HG03095 (cell line): ENCODE results near the gene RUNDC3A.

ENCODE experiments used
- ATAC-seq: cut with Tn5 transposase; IDR thresholded peaks from one replicate; pipeline ENCODE4 v1.9.1; 2021; ENCODE audit warnings: moderate library complexity; ENCODE audit not compliant: unreplicated experiment

Gene RUNDC3A

DNA sequence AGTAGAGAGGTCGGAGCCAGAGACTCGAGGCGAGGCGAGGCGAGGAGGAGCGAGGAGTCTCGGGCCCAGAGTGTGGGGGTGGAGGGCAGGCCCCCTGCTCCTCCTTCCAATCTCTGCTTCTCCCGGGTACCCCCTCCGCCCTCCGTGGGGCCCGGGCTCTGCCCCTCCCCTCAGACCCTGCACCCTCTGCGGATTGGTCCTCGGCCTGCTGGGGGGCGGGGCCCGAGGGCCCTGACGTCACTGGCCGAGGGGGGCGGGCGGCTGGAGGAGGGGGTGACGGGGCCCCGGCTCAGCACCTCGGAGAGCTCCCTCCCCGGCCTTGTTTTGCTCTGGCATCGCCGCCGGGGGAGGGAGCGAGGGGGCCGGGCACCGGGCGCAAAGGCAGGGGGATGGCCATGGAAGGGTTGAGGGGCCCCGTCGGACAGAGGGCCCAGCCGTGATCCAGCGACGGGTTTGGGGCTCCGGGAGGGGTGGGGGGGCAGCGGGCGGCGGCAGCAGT, at the start of gene RUNDC3A:
RUNDC3A (plus strand) TSS at position 282 of the 499 bp plus-strand sequence. CDS start 232 bp downstream, outside the sequence.
- ATAC-seq = no peak

DNA sequence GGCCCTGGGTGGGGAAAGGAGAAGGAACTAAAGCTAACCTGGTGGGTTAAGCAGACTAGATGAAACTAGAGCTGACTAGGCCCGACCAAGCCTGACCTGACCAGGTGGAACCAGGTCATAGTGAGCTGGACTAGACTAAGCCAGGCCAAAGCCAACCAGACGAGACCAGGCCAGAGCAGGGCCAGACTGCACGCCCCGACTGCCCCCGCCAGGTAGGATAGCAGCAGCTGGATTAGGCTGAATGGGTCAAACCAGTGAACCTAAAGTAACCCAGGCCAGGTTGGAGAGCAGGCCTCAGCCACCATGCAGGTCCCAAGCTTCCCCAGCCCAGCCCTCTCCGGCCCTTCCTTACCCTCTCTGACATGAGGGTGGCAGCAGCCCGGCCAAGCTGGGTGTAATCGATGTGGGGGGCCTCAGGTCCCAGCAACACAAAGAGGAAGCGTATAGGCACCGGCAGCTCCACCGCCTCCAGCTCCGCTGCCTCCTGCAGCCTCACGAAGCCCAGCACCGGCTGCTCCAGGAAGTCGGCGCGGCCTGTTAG, 49.5 kb upstream of the RUNDC3A start:
- ATAC-seq = no peak

DNA sequence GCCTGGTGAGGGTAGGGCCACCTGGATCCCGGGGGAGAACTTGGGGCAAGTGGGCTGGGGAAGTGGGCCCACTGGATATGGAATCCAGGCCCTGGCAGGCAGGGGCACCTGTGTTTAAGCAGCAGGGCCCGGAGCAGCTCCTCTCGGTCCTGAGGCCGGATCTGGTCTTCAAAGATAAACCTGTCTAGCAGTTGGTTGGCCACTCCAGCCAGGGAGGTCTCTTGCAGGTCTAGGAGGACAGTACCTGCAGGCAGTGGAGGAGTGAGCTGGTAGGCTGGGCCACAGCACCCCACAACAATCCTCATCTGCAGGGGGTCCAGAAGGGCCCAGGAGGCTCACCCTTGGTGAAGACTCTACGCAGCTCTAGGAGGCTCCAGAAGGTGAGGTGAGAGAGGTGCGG, 48.1 kb upstream of the RUNDC3A start:
- no peak for ATAC-seq

DNA sequence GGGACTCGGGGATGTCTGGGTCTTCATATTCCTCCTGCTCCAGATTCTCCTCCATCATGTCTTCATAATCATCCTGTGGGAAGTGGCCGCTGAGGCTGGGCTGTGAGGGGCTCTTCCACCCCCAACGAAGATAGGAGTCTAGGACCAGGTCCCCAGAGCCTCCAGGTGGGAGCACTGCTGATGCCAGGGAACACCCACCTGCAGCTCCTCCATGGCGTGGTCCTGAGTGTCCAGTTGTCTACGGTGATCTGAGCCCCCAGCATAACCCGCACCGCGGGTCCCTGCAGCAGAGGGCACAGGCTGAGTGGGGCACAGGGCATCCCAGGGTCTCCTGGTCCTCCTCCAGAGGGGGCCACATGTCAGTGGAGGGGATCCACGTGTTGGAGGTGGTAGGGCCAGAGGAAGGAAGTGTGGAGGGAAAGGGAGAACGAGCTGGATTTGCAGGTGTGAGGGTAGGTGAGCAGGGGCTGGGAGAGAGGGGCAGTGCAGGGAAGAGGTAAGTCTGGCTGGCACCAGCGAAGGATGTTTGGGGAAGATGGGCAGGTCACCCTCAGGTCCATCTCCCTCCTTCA, 45.7 kb upstream of the RUNDC3A start:
- ATAC-seq = no peak

DNA sequence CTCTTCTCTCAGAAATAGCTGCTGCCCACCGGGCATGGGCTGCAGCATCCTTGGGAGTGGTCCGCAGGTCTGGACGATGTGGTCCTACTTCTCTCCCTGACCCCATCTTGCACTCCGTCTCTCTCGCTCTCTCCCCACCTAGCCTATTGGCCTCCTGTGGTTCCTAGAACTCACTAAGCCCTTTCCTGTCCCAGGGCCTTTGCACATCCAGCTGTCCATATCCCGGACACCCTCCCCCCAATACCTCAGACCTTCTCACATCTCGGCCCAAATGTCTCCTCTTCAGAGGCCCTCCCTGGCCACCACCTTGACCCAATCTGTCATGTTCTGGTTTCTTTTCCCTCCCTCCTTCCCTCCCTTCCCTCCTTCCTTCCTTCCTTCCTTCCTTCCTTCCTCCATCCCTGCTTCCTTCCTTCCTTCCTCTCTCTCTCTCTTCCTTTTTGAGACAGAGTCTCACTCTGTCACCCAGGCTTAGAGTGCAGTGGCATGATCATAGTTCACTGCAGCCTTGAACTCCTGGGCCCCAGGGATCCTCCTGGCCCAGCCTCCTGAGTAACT, 45.0 kb upstream of the RUNDC3A start:
- no peak for ATAC-seq

DNA sequence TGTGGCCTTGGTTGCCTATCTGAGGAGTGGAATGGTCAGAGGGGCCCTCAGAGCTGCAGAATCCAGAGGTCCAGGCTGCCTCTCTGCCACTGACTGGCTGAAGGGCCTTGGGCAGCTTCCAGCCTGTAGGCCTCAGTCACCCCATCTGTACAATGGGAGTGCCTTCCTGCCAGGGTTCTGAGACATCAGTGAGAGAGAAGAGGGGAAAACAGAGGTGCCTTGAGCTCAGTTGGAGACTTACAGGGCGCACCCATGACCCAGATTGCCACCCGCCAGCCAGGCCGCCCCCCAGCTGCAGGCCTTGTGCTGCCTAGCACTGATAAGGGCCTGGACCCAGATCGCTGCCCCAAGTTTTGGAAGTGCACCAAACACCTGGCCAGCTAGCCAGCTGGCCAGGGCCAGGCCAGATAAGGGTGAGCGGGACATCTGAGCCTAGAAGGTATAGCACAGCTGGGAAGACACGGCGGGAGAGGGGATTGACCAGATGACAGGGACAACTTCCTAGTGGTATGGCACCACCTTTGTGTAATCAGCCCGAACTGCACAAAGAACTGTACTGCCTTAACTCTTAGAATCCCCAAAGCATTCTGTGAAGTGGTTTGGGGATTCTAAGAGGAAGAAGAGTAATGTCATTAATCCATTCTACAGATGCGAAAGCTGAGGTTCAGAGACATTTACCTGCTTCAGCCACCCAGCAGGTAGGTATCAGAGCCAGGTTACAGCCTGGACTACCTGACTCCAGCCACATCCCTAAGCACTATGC, 41.8 kb upstream of the RUNDC3A start:
- ATAC-seq = no peak

DNA sequence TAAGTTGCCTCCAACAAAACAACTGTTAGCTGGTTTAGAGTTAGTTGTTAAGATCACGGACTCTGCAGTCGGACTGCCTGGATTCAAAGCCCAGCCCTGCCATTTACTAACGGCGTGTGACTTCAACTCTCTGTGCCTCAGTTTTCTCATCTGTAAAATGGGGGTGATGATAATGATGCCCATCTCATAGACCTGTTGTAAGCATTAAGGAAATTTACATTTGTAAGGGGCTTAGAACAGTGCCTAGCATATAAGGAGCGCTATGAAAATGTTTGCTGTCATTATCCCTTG, 41.3 kb upstream of the RUNDC3A start:
- ATAC-seq = no peak

DNA sequence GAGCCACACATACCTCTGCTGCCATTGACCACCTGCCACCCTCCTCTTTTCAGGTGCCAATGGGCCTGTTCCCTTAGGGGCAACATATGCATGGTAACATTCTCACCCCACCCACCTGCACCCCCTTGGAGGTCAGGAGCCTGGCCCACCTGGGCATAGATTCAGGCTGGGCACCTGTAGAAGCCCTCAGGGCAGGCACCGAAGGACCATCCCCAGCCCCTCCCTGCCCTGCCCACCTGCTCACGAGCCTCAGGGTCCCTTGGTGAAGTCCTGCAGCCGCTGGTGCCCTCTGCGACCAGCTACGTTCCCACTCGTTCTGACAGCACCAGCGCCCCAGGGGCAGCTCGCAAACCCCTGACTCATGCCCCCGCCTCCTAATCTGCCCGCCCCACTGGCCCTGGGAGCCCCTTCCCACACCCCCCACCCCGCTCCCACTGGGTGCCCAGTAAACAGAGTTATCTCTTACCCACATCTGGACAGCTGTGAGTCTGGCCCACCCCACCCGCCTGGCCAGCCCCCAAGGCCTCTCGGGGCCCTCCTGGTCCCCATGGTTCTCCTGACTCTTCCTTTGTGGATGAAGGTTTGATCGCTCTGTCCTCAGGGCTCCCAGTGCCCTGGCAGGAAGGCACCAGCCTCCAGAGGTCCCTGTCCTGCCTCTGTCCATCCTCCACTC, 40.4 kb upstream of the RUNDC3A start, which contains the start of gene SLC4A1:
SLC4A1 (minus strand) TSS at position 318 of the 673 bp plus-strand sequence. CDS start 5,269 bp downstream, outside the sequence.
- ATAC-seq = no peak

DNA sequence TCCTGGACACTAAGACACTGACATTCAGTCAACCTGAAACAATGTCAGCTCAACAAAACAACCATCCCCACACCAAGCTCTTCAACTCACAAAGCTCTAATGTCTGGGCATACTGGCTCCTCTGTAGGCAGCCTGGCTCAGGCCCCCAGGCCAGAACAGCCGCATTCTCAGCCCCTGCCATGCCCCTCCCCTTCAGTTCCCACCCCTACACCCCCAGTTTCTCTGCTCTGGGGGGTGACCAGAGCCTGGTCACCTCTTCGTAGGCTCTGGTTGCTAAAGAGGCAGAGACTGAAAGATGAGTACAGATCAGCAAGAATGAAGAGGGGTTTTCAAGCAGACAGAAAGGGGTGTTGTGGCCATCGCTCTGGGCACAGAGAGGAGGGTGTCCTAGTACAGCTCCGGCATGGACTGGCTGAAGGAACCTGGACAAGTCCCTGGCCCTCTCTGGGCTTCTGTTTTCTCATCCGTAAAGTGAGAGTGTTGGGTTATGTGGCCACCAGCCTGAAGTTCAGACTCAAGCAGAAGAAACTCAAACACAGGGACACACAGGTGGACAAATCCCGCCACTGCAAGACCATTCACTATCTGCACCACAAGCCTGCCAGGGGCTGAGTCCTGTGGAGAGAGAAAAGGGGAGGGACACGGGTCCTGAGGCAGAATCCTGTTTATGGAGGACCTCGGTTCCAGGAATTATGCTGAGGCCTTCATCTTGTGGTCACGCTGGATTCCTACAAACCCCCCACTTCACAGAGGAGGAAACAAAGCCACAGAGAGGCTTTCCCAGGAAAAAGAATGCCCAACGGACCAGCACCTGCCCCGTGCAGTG, 39.5 kb upstream of the RUNDC3A start:
- no peak for ATAC-seq

DNA sequence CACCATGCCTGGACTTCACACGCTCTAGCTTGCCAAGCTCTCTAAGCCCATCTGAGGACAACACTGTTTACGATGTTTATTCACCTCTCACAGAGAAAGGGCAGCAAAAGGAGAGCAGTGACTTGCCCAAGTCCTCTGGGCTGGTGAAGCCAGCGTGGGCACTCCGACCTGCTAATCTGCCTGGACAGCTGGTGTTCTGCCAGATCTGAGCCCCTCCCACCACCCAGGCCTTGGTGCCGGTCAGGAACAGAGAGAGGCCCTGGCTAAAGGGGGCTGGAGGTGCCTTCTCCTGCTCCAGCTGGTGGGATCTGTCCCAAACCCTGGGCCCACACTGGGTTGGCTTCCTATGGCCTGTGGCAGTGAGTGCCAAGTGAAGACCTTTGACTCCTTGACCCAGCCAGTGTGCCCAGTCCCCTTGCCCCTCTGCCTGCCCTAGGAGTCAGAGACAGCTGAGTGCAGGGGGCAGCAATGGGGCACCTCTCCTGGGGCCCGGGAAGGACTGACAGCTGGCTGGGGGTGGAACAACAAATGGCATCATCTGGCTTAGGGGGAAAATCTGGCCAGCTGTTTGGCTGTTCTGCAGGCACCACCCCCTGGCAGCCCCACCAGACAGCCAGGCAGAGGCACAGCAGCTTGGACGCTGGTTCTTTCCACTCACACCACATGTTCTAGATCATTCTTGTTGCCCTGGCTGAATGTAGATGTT, 38.7 kb upstream of the RUNDC3A start:
- no peak for ATAC-seq

DNA sequence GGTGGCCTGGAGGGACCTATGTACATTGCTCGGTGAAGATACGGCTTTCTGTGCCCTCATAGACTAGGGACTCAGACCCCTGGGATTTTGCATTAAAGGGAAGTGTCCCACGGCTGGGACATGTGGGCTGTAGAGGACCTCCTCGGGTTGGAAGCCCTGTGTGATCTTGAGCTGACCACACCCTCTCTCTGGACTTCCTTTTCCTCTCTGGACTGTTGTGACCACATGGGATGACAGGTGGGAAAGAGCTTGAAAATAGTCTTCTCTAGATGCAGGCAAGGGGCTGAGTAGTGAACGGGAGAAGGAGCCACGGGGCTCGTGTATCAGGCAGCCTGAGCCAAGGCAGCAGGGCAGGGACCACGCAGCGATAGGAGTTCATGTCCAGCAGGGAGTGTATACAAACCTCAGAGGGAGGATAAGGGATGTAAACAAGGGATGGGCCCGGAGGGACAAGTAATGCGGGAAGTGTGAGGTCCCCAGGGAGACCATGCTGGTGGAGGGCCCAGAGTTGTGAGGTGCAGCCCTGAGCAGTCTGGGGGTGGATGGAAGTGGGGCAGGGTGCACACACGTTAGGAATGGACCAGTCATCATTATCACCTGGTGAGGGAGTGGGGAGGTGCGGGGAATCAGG, 36.0 kb upstream of the RUNDC3A start:
- no peak for ATAC-seq

DNA sequence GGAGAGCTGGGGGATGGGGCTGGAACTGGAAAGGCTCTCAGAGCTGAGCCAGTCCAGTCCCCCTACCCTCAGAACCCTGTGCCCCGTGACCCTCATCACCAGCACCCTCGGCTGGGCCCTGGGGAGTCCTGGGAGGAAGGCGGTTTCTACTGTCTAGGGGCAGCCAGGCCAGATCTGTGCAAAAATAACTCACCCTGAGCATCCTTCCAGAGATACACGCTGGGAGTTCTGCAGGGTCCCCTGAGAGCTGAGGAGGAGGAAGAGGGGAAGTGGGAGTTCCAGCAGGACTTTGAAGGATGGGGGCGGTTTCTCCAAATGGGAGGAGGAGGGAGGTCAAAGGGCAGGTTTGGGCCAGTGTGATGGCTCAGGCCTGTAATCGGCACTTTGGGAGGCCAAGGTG, 35.4 kb upstream of the RUNDC3A start:
- ATAC-seq = no peak

DNA sequence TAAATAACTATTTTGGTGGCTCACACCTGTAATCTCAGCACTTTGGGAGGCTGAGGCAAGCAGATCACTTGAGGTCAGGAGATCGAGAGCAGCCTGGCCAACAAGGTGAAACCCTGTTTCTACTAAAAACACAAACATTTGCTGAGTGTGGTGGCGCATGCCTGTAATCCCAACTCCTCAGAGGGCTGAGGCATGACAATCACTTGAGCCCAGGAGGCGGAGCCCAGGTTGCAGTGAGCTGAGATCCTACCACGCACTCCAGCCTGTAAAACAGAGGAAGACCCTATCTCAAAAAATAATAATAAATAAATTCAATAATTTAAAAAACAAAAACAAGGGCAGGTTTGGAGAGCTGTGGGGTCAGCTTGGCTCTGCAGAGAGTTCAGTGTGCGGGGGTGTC, 34.8 kb upstream of the RUNDC3A start:
- ATAC-seq = no peak

DNA sequence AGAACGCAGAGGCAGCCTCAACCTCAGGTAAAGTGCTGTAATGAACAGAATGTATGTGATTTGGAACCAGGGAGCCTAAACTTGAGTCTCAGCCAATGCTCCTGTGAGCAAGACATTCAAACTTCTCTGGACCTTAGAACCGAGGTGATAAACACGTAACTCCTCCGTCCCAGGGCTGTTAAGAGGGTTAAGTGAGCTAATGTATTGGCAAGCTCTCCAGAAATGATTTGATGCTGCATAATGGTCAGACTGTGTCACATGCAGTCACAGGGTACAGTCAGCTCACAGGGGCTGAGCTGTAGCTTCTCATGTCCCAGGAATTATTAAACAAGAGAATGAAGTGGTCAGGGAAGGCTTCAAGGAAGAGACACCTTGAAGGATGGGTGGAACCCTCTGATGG, 30.4 kb upstream of the RUNDC3A start:
- no peak for ATAC-seq

DNA sequence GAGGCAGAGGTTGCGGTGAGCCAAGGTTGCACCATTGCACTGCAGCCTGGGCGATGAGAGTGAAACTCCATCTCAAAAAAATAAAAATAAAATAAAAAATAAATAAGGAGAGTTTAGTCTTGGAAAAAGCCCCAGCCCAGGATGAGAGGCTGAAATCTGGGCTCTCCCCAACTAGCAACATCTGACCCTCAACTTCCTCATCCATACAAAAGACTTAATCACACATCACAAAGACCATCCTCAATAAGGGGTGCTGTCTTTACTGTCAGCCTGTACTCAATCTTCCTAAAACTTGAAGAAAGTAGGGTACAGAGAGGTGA, 29.1 kb upstream of the RUNDC3A start:
- ATAC-seq = no peak

DNA sequence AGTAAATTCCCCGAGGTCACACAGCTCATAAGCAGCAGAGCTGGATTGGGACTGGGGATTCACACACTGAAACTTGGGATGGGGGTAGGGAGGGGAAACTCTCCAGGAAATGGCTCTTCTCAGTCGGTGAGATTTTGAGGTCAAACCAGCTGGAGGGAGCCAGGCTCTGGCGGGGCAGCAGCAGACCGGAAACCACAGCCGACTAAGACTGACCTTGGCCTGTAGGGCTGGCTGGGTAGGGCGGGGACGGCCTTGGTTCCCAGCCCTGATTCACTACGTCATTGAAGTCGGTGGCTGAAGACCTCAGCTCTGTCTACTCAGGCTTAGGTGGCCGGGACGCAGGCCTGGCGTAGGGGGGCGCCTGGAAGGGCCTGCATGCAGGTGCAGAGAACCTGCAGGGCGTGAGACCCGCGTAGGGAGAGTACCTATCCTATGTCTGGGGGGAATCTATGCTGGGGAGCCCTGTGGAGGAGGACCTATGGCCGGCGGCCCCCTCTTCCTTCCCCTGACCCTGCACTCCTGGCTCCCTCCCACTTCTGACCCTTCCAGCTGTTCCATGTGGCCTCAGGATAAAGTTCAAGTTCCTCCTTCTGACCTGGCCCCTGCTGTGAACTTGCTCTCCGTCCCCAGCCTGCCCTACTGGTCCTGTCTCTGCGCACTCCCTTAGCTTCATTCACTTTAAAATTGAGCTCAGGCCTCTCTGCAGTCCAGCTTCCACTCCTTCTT, 28.6 kb upstream of the RUNDC3A start:
- peak; percentile 88 for ATAC-seq

DNA sequence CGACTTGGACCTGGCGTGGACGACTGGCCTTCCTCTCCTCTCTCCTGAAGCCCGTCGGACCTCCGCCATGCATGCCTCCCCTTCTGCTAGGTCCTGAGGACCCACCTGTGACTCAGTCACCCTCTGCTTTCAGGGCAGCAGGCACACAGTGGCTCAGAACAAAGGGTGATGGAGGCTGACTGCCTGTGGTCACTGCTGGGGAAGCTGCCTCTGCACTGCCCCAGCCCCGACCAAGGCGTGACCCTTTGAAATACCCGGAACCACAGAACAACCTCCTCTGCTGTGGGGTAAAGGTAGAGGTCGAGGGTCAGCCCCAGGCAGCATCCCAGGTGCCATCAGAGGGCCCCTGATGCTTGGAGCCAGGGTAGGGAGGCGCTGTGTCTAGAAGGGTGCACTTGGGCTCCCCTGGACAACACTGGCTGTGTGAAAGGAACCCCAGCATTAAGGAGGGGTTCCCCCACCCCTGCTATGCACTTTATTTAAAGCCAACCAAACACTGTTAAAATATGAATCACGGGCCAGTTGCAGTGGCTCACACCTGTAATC, 27.9 kb upstream of the RUNDC3A start:
- no peak for ATAC-seq

DNA sequence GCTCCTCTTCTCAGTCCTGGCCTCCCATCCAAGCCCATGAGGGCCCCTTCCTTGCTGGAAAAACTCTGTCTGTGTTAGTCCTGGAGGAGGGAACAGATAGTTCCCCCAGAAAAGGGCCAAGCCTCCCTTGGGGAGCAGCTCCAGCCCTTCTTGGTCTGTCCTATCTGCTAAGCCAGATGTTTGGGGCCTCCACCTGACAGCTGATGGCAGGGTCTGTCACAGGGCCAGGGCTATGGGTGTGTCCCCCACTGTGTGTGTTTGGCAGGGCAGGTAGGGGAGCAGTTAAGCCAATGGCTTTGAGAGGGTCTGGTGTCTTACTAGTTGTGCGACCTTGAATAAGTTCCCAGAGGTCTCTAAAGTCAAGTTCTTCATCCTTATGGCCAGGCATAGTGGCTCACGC, 26.8 kb upstream of the RUNDC3A start:
- ATAC-seq = no peak

DNA sequence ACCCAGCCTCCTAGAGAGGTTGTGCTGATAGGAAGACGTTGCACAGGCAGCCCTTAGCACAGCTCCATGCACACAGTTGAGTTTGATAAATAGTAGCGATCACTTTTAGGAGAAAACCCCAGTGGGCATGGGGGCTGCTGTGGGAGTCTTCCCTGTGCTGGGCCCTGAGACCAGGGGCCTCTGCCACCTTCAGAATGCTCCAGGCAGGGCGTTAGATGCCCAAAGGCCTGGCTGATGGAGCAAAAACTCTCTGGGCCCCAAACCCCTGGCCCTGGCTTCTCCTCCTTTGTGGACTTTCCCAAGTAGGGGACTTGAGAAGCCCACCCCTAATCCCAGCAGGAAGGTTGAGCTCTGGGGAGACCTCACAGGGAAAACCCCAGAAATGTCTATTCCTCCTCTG, 26.1 kb upstream of the RUNDC3A start:
- ATAC-seq = no peak
